Suppressor macrophage (primary cell): ENCODE measurements around the gene FOXP1.
A peak's percentile ranks its signal among the peaks of the same experiment; 100 is the strongest.
"Not testable (repeated sequence)": the region's sequence is repeated elsewhere in the genome, so short reads cannot be mapped to it uniquely, and the experiment has no call there.

Experiments used
- DNase-seq, 4 experiments: peaks; one replicate each; pipeline ENCODE4 v3.0.0-alpha.2; 2020 to 2022

Gene FOXP1

DNA sequence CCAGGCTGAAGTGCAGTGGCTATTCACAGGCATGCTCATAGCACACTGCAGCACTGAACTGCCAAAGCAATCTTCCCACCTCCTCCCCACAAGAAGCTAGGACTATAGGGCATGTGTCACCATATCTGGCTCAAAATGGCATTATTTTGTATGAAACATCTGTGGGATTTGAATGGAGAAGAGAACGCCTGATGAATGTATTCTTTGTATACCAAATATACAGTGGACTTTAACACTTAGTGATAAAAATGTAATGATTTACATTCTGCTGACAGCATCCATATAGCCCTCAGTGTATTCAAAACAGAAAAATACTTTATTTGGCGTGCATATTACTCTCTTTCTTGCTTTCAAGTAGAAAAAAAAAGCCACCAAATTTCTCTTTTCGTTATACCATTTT lies 257.8 kb downstream of the FOXP1 start:
- no peak for DNase-seq

GRCh38 chr3:71324224-71324623 lies 259.3 kb downstream of the FOXP1 start:
- not testable (repeated sequence) for DNase-seq

DNA sequence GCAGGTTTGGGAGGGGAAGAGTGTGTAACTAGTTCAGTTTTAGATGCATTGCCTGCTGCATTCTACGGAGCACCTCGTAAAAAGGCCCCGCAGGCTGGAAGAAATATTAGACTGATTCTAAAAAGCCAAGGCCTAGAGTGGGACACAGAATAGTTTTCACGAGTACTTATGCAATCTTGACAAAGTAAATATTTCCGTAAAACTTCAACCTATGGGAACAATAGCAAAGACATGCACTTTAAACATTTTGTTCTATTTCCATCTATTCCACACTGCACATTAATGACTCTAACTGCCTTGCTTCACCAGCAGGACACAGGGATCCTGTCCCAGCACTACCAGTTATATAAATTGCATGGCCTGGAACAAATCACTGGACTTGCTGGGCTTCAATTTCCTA lies 260.0 kb downstream of the FOXP1 start:
- DNase-seq: no peak

DNA sequence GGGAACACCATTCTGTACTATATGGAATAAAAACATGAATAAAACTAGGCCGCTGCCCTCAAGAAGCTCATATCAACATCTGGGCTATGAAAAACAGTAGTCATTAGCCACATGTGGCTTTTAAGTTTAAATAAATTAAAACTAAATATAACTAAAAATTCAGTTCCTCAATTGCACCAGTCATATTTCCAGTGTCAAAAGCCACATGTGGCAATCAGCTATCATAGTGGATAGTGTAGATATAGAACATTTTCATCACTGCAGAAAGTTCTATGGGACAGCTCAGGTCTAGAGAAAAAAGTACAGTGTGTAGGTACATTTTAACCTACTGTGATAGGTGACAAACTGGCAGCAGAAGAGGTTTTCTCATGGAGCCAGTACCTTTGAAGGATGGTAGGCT lies 261.4 kb downstream of the FOXP1 start:
- no peak for DNase-seq

DNA sequence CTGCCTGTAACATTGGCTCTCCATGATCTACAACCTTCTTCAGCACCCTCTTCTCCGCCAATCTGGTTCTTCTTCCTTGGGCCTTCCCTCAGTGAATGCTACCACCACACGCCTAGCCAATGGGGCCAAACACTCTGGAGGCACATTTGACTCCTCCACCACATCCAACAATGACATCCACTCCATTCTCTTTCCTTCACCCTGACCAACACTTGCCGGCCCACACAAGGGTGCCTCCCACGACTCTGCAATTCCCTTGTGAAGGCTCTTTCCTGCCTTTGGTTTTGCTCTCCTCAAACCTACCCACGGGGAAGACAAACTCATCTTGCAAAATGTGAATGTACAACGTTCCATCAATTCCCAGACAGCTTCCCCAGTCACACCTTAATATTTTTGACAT lies 263.8 kb downstream of the FOXP1 start:
- no peak for DNase-seq

- DNase-seq: no peak
Observed at GRCh38 chr3:71318458-71318827, 265.1 kb downstream of the FOXP1 start.

GRCh38 chr3:71317749-71318457 lies 265.6 kb downstream of the FOXP1 start:
- DNase-seq: no peak

- DNase-seq: no peak
Observed at GRCh38 chr3:71317140-71317539, 266.4 kb downstream of the FOXP1 start.

DNA sequence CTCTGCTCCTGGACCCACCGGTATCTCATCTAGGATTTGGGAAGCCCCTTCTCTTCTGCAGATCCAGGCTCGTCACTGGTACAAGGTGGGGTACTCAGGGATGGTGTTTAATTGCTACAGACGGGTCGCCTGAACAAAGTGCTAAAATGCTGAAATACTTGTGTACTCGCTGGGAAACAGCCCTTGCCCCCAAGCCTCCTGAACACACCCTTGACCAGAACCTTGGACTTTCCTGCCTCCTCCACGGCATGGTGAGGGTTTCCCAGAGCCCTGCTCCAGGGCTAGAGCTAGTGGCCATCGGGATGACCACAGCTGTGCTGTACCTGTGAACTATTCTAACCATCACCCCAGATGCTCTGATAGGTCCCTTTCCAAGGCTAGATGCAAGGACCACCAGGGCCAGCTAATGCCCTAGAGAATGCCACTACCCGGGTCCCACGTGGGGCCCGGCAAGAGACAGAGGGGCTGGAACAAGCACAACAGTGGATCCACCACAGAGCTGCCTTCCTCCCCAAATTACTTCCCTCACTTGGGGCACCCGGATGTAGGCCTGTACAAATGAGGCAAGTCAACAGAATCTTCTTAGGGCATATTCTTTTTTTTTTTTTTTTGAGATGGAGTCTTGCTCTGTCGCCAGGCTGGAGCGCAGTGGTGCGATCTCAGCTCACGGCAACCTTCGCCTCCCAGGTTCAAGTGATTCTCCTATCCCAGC lies 267.3 kb downstream of the FOXP1 start:
- DNase-seq: no peak

DNA sequence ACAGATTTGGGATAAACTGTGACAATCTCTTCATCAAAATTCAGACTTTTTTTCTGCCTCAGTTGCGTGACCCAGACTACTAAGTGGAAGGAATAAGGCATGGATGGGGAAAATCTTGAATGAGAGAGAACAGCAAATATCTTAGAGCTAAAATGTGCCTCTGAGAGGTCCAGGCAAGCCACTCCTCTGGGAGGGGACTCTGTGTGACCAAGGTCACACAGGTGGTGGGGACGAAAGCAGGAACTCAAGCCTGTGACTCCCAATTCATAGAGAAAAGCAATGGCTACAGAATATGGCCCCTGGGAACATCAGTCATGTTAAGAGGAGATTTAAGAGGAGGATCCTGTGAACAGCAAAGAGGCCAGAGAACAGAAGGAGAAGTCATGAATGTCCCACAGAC lies 268.1 kb downstream of the FOXP1 start:
- no peak for DNase-seq

DNA sequence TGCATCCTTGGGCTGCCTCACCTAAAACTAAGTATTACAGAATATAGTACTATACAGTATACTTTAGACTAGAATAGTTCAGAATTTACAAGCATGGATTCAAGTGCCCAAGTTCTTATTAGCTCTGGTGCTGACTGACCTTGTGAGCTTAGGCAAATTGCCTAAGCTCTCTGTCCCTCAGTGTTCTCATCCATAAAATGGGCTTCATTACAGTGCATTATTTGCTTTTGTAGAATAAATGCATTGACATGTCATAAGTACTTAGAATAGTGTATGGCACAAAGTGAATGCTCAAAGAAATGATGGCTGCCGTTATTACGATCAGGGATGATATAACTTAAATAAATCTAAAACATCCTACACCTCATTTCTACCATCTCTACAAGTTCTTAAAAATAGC lies 269.7 kb downstream of the FOXP1 start:
- DNase-seq: no peak

- no peak for DNase-seq
Observed at GRCh38 chr3:71312461-71312860, 271.1 kb downstream of the FOXP1 start.

DNA sequence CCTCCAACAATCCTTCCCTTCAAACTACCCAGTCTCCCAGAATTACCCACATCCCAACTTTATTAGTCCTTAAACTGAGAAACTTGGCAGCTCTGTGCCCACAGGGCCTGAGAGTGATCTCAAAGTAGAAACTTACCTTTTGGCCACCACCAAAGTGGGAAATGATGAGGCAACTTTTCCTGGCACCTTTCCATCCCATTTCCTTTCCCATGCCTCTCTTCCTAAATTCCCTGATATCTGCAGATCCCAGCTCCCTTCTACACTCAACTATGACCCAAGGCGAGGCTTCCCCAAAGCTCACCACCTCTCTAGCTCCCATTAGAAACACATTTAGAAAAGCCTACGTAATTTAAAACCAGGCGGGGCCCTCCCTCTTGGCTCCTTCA lies 271.9 kb downstream of the FOXP1 start:
- no peak for DNase-seq

- peak in 1 of 4 experiments; percentile 3 for DNase-seq
Observed at GRCh38 chr3:71310980-71311660, 272.4 kb downstream of the FOXP1 start.

DNA sequence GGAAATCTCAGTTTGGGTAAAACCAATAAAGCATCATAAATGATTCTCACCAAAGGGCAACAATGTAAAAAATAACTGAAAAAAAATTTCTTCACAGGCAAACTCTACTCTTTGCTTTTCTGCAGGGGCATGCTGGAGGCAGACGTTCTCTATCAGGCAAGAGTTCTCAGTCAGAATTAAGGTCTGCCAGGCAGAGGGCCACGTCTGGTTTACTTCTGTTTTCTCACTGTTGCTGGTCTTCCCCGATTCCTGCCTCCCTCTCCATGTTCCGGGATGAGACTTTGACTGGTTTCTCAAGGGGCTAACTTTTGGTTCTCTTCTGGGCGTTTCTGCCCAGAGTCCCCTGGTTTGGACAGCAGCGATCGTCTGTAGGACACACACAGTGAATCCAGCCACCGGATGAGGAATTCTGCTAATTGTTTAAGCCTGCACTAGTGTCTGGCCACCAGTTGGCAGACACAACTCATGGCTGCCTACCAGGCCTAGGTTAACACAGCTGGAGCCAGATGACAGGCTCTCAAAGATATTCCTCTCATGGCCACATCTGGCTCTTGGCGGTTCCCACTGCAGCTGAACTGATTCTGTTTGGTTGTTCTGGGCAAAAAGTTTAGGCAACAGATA lies 273.1 kb downstream of the FOXP1 start:
- peak; percentile 29 to 50 (median 38) for DNase-seq

GRCh38 chr3:71309886-71310285 lies 273.6 kb downstream of the FOXP1 start:
- no peak for DNase-seq

GRCh38 chr3:71309342-71309741 lies 274.2 kb downstream of the FOXP1 start:
- DNase-seq: peak in 2 of 4 experiments; percentile 3 to 7

DNA sequence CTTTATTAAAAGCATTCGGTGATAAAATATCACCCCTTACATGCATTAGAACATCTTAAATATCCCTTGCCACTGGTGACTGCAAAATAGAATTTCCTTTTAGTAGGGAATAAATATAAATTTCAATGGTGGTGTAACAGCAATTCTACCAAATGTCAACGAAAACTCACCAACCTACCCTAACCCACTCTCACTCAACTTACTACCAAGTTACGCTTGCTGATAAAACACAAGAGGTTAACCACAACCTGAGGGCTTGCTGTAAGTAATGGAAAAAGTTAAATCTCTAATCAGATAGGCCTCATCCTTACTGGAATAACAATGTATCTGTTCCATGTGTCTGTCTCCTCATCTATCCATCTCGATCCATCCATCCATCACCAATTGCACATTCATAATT lies 274.7 kb downstream of the FOXP1 start:
- no peak for DNase-seq

GRCh38 chr3:71307991-71308697 lies 275.4 kb downstream of the FOXP1 start:
- DNase-seq: no peak

DNA sequence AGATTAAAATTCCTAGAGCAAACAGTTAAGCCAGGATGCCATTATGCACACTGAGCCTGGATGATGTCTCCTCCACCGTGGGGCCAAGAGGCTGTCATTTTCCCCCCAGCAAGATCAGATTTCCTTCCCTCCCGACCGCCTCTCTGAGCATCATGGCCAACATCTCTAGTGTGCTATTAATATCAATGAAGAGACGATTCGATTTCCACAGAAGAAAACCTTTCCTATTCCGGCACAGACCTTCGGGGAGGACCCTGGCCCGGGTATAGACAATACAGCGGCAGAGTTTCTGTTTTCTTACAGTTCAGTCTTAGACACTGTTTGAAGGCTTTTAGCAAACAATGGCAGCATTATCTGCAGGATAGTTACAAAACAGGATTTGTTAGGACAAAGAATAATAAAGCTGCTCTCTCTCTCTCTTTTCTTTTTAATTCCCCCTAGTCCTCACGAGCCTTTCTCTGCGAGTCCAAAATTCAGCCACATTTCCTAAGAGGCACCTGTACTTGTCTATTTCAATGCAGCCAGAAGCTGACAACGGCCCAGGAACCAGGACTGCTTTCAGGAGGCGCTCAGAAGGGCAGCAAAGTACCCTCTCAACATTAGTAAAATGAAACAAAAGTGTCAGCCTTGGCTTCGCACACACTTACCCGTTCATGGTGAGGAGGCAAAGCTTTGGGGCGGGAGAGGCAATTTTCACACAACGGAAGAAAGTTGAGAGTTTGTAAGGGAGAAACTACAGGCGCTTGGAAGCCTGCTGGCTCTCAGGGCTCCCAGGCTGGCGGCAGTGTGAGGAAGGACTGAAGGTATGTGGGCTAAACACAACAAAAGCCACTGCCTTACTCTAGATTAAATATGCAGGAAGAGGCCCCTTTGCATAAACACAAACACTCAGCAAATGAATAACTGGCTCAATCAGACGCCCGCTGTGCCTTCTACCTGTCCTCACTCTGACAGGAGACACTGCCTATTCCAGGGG lies 278.0 kb downstream of the FOXP1 start:
- peak in 3 of 4 experiments; percentile 18 to 42 (median 30) for DNase-seq

DNA sequence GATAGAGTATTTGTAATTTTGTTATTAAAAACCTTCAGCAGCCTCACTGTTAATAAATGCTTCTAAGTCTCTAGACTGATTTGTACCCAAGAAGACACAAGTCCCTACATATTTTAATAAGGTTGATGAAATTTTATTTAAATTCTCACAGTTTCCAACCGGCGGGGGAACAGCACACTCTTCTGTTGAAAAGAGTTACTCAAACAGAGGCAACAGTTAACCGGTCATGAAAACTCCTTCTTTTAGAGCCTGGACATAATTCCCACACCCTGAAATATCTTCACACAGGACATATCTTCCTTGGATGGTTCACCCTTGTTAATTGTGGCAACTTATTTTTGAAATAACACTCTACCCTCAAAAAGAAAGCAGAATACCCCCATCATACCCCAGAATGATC lies 278.8 kb downstream of the FOXP1 start:
- peak in 3 of 4 experiments; percentile 8 to 19 (median 16) for DNase-seq
